Epithelial cell of esophagus (primary cell): ENCODE data around the gene GP5.
A peak's percentile ranks its signal among the peaks of the same experiment; 100 is the strongest.

Experiments used
- DNase-seq: peaks from one replicate; pipeline ENCODE4 v3.0.0; 2010; ENCODE audit warnings: low read depth
- H3K4me3 ChIP-seq: 2 replicates; pipeline ENCODE4 v1.5.1; 2011; ENCODE audit warnings: mild to moderate bottlenecking, low read length, control low read depth
- CTCF ChIP-seq: IDR thresholded peaks from 2 replicates; pipeline ENCODE4 v1.5.1; 2011; ENCODE audit warnings: low read depth, mild to moderate bottlenecking, low read length, control low read depth, inconsistent platforms; ENCODE audit not compliant: insufficient read depth; ENCODE audit errors: missing control alignments

Gene GP5

GRCh38 chr3:194399874-194400411 is 877 bp upstream of the GP5 start:
- no peak for DNase-seq
- TF ChIP-seq CTCF, result no peak
- H3K4me3 ChIP-seq, result no peak overlapping the region

- DNase-seq, result peak; percentile 8
- no peak for TF ChIP-seq CTCF
- no peak overlapping the region for H3K4me3 ChIP-seq
Measured at GRCh38 chr3:194397757-194398312, 1.2 kb downstream of the GP5 start.

- no peak overlapping the region for H3K4me3 ChIP-seq
- peak; percentile 64 for DNase-seq
- TF ChIP-seq CTCF, result no peak
Measured at GRCh38 chr3:194396859-194397756, 2.0 kb downstream of the GP5 start.

DNA sequence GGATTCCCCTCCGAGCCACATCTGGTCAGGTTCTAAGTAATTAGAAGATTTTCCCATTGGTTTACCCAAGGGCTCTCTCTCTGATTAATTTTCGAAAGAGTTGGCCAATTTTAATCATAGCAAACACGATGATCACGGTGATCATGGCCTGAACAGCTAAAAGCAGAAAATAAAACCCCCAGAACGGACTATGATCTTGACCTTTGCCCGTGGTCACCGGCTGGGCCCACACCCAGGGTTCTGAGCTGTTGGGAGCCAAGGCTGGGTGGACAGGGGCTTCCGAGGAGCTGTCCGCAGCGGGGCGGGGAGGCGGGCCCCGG is 2.6 kb downstream of the GP5 start:
- no peak overlapping the region for H3K4me3 ChIP-seq
- no peak for DNase-seq
- TF ChIP-seq CTCF, result no peak

DNA sequence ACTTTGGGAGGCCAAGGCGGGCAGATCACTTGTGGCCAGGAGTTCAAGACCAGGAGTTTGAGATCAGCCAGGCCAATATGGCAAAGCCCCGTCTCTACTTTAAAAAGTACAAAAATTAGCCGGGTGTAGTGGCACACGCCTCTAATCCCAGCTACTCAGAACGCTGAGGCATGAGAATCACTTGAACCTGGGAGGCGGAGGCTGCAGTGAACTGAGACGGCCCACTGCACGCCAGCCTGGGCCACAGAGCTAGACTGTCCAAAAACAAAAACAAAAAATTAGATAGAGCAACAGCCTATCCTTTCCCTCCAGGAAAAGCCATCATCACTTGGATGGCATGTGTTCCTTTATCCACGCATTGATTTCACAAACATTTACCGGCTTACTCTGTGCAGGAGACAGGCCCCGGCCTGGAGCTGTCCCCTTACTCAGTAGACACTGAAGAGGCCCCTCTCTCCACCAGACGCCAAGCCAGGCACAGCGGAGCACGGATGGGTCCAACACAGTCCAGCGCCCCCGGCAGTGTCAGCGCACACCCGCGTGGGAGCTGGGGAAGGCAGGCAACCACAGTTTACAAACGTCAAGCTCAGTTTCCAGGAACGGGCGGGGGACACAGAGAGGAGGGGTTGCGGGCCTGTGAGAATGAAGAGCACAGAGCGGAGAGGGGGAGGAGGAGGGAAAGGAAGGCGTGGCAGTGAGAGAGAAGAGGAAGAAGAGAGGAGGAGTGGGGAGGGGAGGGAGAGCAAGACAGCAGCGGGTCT is 3.1 kb downstream of the GP5 start:
- DNase-seq, result no peak
- H3K4me3 ChIP-seq, result no peak overlapping the region
- no peak for TF ChIP-seq CTCF

GRCh38 chr3:194395212-194395611 is 3.9 kb downstream of the GP5 start:
- no peak for TF ChIP-seq CTCF
- no peak overlapping the region for H3K4me3 ChIP-seq
- peak; percentile 83 for DNase-seq
